GM23338 (cell line): Measurements from ENCODE around the gene TMEM131L. TPM values are rescaled to one million over a fixed set of nuclear protein-coding genes. Genes with fewer than 3 reads are reported as not detected.

Experiments used
- ATAC-seq: fragments of 200-7000 bp; cut with Tn5 transposase; 3 replicates; pipeline ENCODE4 v1.9.1; 2020
- DNase-seq: peaks from one replicate; pipeline ENCODE4 v3.0.0-alpha.2; 2015; ENCODE audit warnings: low spot score
- H2AFZ ChIP-seq: fragments of 200-600 bp; sonication (generic); 2 replicates; pipeline ENCODE4 v1.8.0; 2016; ENCODE audit warnings: antibody characterized with exemption, mild to moderate bottlenecking, moderate library complexity
- H3F3A ChIP-seq: fragments of 200-600 bp; sonication (generic); replicated peaks from 2 replicates; pipeline ENCODE4 v1.8.0; 2017; ENCODE audit warnings: antibody characterized with exemption, mixed run types, low read depth
- H3K27ac ChIP-seq: fragments of 200-600 bp; sonication (generic); 2 replicates; pipeline ENCODE4 v1.6.1; 2016; ENCODE audit warnings: low read depth
- H3K27me3 ChIP-seq: fragments of 200-600 bp; sonication (generic); 2 replicates; pipeline ENCODE4 v1.8.0; 2016; ENCODE audit warnings: mild to moderate bottlenecking, mixed run types, moderate library complexity; ENCODE audit not compliant: insufficient read depth
- H3K36me3 ChIP-seq: fragments of 200-600 bp; sonication (generic); 2 replicates; pipeline ENCODE4 v1.8.0; 2016; ENCODE audit warnings: mild to moderate bottlenecking; ENCODE audit not compliant: insufficient read depth
- H3K4me1 ChIP-seq: fragments of 200-600 bp; sonication (generic); 2 replicates; pipeline ENCODE4 v1.8.0; 2016; ENCODE audit warnings: mild to moderate bottlenecking, moderate library complexity; ENCODE audit not compliant: insufficient read depth
- H3K4me2 ChIP-seq: fragments of 200-600 bp; sonication (generic); 2 replicates; pipeline ENCODE4 v1.7.1; 2017; ENCODE audit warnings: mixed run types
- H3K4me3 ChIP-seq: fragments of 200-600 bp; sonication (generic); 2 replicates; pipeline ENCODE4 v1.6.1; 2016; ENCODE audit warnings: mixed run types
- H3K79me2 ChIP-seq: fragments of 200-600 bp; sonication (generic); replicated peaks from 2 replicates; pipeline ENCODE4 v1.8.0; 2017; ENCODE audit warnings: mild to moderate bottlenecking; ENCODE audit not compliant: insufficient read depth
- H3K9me2 ChIP-seq: fragments of 200-600 bp; sonication (generic); 2 replicates; pipeline ENCODE4 v1.8.0; 2017; ENCODE audit not compliant: insufficient read depth
- H4K20me1 ChIP-seq: fragments of 200-600 bp; sonication (generic); replicated peaks from 2 replicates; pipeline ENCODE4 v1.8.0; 2017; ENCODE audit warnings: mild to moderate bottlenecking; ENCODE audit not compliant: insufficient read depth
- H3K27ac Mint-ChIP-seq: 2 replicates; pipeline ENCODE4 v1.8.0; 2020; ENCODE audit warnings: inconsistent platforms, mild to moderate bottlenecking, moderate library complexity, mixed read lengths
- H3K27me3 Mint-ChIP-seq: 3 replicates; pipeline ENCODE4 v1.8.0; 2022; ENCODE audit warnings: low read depth, mild to moderate bottlenecking, moderate library complexity, mixed read lengths, inconsistent platforms; ENCODE audit not compliant: insufficient read depth, poor library complexity
- H3K36me3 Mint-ChIP-seq: 3 replicates; pipeline ENCODE4 v1.8.0; 2021; ENCODE audit warnings: low read depth, mild to moderate bottlenecking, inconsistent platforms, moderate library complexity, mixed read lengths
- H3K4me1 Mint-ChIP-seq: 3 replicates; pipeline ENCODE4 v1.8.0; 2020; ENCODE audit warnings: mild to moderate bottlenecking, inconsistent platforms, mixed read lengths
- H3K4me3 Mint-ChIP-seq: 3 replicates; pipeline ENCODE4 v1.8.0; 2021; ENCODE audit warnings: moderate library complexity, mild to moderate bottlenecking, inconsistent platforms, mixed read lengths
- H3K9me3 Mint-ChIP-seq: 3 replicates; pipeline ENCODE4 v1.8.0; 2020; ENCODE audit warnings: moderate library complexity, mild to moderate bottlenecking, inconsistent platforms, mixed read lengths
- CREB1 ChIP-seq: fragments of 250-450 bp; sonication (Bioruptor Pico); IDR thresholded peaks from 2 replicates; pipeline ENCODE4 v1.5.0; 2020; ENCODE audit warnings: low read depth, mild to moderate bottlenecking, moderate library complexity
- EZH2 ChIP-seq: fragments of 200-600 bp; sonication (generic); IDR thresholded peaks from one replicate; pipeline ENCODE4 v1.8.0; 2017; ENCODE audit warnings: antibody characterized with exemption, mild to moderate bottlenecking, low read depth; ENCODE audit not compliant: unreplicated experiment
- EZH2phosphoT487 ChIP-seq: fragments of 200-600 bp; sonication (generic); IDR thresholded peaks from one replicate; pipeline ENCODE4 v1.8.1; 2018; ENCODE audit warnings: antibody characterized with exemption; ENCODE audit not compliant: unreplicated experiment
- JUNB ChIP-seq: IDR thresholded peaks from one replicate; pipeline ENCODE4 v1.6.1; 2016; ENCODE audit warnings: antibody characterized with exemption; ENCODE audit not compliant: unreplicated experiment
- NANOG ChIP-seq: IDR thresholded peaks from 2 replicates; pipeline ENCODE4 v1.6.1; 2016; ENCODE audit warnings: antibody characterized with exemption, borderline replicate concordance
- POLR2AphosphoS5 ChIP-seq: IDR thresholded peaks from 2 replicates; pipeline ENCODE4 v1.6.1; 2016; ENCODE audit warnings: antibody characterized with exemption, low read depth
- STAT1 ChIP-seq: IDR thresholded peaks from one replicate; pipeline ENCODE4 v1.6.1; 2016; ENCODE audit warnings: antibody characterized with exemption; ENCODE audit not compliant: unreplicated experiment
- ZNF114 ChIP-seq: fragments of 250-450 bp; sonication (Bioruptor Pico); IDR thresholded peaks from 2 replicates; pipeline ENCODE4 v1.5.0; 2020; ENCODE audit warnings: mild to moderate bottlenecking, moderate library complexity
- ZNF331 ChIP-seq: fragments of 250-450 bp; sonication (Bioruptor Pico); IDR thresholded peaks from 2 replicates; pipeline ENCODE4 v1.5.0; 2020; ENCODE audit warnings: low read depth, mild to moderate bottlenecking, moderate library complexity
- polyA plus RNA-seq: library from polyadenylated mRNA; unstranded; fragments of >200 nt; fragmentation: Nextera tagmentation; extraction: Ambion mirVana; gene quantifications from 2 replicates; pipeline ENCODE4 v1.2.1, GENCODE V29; 2016
- total RNA-seq: library from RNA; depleted of rRNA; stranded (reverse); fragments of >200 nt; shearing (Covaris generic); gene quantifications from 2 replicates; pipeline ENCODE4 v1.2.3, GENCODE V29; 2014
- TF ChIP-seq, protein P1 (sequence below), 2 experiments: fragments of 200-600 bp in 1 of 2; sonication (generic) in 1 of 2; conservative IDR thresholded peaks; 2 replicates each; pipeline versions ENCODE4 v1.5.1 to v1.6.1; 2016 to 2017; ENCODE audit warnings: antibody characterized with exemption in 2 of 2, low read depth in 2 of 2, mild to moderate bottlenecking in 2 of 2, moderate library complexity in 1 of 2
- TF ChIP-seq, protein P2 (sequence below): IDR thresholded peaks from 2 replicates; pipeline ENCODE4 v1.6.1; 2016; ENCODE audit warnings: antibody characterized with exemption
- TF ChIP-seq, protein P3 (sequence below): IDR thresholded peaks from one replicate; pipeline ENCODE4 v1.6.1; 2018; ENCODE audit warnings: antibody characterized with exemption; ENCODE audit not compliant: unreplicated experiment
- TF ChIP-seq, protein P4 (sequence below): fragments of 250-450 bp; sonication (Bioruptor Pico); IDR thresholded peaks from 2 replicates; pipeline ENCODE4 v1.5.0; 2020; ENCODE audit warnings: mild to moderate bottlenecking, moderate library complexity

TMEM131L gene
- total and polyA plus RNA-seq, 2 experiments from 2014 or later = 11.1 to 32.2 TPM

DNA sequence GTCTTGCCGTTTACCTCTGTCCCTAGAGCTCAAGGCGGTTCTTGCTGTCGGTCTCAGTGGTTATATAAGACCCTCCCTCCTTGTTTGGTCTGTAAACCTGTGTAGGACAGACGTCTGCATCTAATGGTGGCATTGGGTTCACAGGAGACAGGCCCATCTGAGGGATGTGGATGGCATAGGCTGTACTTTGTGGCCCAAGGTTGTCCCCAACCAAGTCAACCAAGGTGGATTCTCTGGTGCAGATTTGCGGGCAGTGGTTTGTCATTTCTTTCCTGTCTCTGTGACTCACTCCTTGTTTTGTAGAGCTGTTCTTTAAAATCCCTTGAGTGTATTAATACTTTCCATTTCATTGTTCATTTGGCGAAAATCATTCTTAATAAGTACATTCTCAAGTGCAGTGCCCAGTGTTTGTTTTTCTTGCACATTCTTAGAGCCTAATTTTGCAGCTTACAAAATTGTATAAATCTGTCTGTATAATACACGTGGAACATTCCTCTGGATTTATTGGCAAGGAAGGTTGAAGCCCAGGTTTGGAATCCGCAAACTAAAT lies 149.9 kb downstream of the TMEM131L start:
- H3K4me1 ChIP-seq = peaks cover 11% of the 10 kb centered on the region; the same call in 1 of the 2 replicates
- no peaks in the 10 kb centered on the region for H3K27me3 ChIP-seq
- H2AFZ ChIP-seq = no peak overlapping the region
- peaks cover 14% of the 10 kb centered on the region for H3K36me3 ChIP-seq
- Mint-ChIP-seq H3K4me1 (peaks cover 17% of the 10 kb centered on the region), H3K4me3 (no peak overlapping the region), H3K36me3 (peaks cover 48% of the 10 kb centered on the region), H3K27ac (no peak overlapping the region), H3K9me3 (no peaks in the 10 kb centered on the region), H3K27me3 (peaks cover 2% of the 10 kb centered on the region)
- no peak overlapping the region for H3K4me2 ChIP-seq
- H3K4me3 ChIP-seq = no peak overlapping the region
- no peaks in the 10 kb centered on the region for H3K9me2 ChIP-seq
- no peaks in the 10 kb centered on the region for H3K79me2 ChIP-seq
- DNase-seq (no peak), ATAC-seq (no peak)
- H3K27ac ChIP-seq = no peak overlapping the region
- no peaks in the 10 kb centered on the region; the same call in 1 of the 2 replicates for H4K20me1 ChIP-seq
- H3F3A ChIP-seq = no peaks in the 10 kb centered on the region
- no peak for TF ChIP-seq STAT1
- no peak for TF ChIP-seq CREB1 (CRISPR knock-in tag)
- no peak for TF ChIP-seq ZNF114
- TF ChIP-seq NANOG = no peak
- TF ChIP-seq, protein P1, sequence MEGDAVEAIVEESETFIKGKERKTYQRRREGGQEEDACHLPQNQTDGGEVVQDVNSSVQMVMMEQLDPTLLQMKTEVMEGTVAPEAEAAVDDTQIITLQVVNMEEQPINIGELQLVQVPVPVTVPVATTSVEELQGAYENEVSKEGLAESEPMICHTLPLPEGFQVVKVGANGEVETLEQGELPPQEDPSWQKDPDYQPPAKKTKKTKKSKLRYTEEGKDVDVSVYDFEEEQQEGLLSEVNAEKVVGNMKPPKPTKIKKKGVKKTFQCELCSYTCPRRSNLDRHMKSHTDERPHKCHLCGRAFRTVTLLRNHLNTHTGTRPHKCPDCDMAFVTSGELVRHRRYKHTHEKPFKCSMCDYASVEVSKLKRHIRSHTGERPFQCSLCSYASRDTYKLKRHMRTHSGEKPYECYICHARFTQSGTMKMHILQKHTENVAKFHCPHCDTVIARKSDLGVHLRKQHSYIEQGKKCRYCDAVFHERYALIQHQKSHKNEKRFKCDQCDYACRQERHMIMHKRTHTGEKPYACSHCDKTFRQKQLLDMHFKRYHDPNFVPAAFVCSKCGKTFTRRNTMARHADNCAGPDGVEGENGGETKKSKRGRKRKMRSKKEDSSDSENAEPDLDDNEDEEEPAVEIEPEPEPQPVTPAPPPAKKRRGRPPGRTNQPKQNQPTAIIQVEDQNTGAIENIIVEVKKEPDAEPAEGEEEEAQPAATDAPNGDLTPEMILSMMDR (conservative IDR thresholded peaks at IDR 0.05; ENCODE audit: low read depth in 2 of 2) = no peak
- no peak for TF ChIP-seq EZH2
- TF ChIP-seq POLR2AphosphoS5 = no peak
- TF ChIP-seq, protein P2, sequence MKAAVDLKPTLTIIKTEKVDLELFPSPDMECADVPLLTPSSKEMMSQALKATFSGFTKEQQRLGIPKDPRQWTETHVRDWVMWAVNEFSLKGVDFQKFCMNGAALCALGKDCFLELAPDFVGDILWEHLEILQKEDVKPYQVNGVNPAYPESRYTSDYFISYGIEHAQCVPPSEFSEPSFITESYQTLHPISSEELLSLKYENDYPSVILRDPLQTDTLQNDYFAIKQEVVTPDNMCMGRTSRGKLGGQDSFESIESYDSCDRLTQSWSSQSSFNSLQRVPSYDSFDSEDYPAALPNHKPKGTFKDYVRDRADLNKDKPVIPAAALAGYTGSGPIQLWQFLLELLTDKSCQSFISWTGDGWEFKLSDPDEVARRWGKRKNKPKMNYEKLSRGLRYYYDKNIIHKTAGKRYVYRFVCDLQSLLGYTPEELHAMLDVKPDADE = no peak
- no peak for TF ChIP-seq JUNB
- TF ChIP-seq, protein P3, sequence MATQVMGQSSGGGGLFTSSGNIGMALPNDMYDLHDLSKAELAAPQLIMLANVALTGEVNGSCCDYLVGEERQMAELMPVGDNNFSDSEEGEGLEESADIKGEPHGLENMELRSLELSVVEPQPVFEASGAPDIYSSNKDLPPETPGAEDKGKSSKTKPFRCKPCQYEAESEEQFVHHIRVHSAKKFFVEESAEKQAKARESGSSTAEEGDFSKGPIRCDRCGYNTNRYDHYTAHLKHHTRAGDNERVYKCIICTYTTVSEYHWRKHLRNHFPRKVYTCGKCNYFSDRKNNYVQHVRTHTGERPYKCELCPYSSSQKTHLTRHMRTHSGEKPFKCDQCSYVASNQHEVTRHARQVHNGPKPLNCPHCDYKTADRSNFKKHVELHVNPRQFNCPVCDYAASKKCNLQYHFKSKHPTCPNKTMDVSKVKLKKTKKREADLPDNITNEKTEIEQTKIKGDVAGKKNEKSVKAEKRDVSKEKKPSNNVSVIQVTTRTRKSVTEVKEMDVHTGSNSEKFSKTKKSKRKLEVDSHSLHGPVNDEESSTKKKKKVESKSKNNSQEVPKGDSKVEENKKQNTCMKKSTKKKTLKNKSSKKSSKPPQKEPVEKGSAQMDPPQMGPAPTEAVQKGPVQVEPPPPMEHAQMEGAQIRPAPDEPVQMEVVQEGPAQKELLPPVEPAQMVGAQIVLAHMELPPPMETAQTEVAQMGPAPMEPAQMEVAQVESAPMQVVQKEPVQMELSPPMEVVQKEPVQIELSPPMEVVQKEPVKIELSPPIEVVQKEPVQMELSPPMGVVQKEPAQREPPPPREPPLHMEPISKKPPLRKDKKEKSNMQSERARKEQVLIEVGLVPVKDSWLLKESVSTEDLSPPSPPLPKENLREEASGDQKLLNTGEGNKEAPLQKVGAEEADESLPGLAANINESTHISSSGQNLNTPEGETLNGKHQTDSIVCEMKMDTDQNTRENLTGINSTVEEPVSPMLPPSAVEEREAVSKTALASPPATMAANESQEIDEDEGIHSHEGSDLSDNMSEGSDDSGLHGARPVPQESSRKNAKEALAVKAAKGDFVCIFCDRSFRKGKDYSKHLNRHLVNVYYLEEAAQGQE = no peak
- no peak for TF ChIP-seq EZH2phosphoT487
- no peak for TF ChIP-seq ZNF331
- TF ChIP-seq, protein P4, sequence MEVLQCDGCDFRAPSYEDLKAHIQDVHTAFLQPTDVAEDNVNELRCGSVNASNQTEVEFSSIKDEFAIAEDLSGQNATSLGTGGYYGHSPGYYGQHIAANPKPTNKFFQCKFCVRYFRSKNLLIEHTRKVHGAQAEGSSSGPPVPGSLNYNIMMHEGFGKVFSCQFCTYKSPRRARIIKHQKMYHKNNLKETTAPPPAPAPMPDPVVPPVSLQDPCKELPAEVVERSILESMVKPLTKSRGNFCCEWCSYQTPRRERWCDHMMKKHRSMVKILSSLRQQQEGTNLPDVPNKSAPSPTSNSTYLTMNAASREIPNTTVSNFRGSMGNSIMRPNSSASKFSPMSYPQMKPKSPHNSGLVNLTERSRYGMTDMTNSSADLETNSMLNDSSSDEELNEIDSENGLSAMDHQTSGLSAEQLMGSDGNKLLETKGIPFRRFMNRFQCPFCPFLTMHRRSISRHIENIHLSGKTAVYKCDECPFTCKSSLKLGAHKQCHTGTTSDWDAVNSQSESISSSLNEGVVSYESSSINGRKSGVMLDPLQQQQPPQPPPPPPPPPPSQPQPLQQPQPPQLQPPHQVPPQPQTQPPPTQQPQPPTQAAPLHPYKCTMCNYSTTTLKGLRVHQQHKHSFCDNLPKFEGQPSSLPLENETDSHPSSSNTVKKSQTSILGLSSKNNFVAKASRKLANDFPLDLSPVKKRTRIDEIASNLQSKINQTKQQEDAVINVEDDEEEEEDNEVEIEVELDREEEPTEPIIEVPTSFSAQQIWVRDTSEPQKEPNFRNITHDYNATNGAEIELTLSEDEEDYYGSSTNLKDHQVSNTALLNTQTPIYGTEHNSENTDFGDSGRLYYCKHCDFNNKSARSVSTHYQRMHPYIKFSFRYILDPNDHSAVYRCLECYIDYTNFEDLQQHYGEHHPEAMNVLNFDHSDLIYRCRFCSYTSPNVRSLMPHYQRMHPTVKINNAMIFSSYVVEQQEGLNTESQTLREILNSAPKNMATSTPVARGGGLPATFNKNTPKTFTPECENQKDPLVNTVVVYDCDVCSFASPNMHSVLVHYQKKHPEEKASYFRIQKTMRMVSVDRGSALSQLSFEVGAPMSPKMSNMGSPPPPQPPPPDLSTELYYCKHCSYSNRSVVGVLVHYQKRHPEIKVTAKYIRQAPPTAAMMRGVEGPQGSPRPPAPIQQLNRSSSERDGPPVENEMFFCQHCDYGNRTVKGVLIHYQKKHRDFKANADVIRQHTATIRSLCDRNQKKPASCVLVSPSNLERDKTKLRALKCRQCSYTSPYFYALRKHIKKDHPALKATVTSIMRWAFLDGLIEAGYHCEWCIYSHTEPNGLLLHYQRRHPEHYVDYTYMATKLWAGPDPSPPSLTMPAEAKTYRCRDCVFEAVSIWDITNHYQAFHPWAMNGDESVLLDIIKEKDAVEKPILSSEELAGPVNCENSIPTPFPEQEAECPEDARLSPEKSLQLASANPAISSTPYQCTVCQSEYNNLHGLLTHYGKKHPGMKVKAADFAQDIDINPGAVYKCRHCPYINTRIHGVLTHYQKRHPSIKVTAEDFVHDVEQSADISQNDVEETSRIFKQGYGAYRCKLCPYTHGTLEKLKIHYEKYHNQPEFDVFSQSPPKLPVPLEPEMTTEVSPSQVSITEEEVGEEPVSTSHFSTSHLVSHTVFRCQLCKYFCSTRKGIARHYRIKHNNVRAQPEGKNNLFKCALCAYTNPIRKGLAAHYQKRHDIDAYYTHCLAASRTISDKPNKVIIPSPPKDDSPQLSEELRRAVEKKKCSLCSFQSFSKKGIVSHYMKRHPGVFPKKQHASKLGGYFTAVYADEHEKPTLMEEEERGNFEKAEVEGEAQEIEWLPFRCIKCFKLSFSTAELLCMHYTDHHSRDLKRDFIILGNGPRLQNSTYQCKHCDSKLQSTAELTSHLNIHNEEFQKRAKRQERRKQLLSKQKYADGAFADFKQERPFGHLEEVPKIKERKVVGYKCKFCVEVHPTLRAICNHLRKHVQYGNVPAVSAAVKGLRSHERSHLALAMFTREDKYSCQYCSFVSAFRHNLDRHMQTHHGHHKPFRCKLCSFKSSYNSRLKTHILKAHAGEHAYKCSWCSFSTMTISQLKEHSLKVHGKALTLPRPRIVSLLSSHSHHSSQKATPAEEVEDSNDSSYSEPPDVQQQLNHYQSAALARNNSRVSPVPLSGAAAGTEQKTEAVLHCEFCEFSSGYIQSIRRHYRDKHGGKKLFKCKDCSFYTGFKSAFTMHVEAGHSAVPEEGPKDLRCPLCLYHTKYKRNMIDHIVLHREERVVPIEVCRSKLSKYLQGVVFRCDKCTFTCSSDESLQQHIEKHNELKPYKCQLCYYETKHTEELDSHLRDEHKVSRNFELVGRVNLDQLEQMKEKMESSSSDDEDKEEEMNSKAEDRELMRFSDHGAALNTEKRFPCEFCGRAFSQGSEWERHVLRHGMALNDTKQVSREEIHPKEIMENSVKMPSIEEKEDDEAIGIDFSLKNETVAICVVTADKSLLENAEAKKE (CRISPR knock-in tag) = no peak
